OCI-LY3 (cell line): ENCODE measurements around the gene PRKAG3.

Source experiments
- EZH2phosphoT487 ChIP-seq: fragments of 200-600 bp; shearing (Covaris generic); IDR thresholded peaks from 2 replicates; pipeline ENCODE4 v1.6.1; 2018; ENCODE audit warnings: antibody characterized with exemption, mixed run types, low read depth
- TF ChIP-seq, protein P1 (sequence below): fragments of 200-600, 300-600 bp; sonication (generic); IDR thresholded peaks from 2 replicates; pipeline ENCODE4 v1.5.1; 2014; ENCODE audit warnings: antibody characterized with exemption, low read length, low read depth

DNA sequence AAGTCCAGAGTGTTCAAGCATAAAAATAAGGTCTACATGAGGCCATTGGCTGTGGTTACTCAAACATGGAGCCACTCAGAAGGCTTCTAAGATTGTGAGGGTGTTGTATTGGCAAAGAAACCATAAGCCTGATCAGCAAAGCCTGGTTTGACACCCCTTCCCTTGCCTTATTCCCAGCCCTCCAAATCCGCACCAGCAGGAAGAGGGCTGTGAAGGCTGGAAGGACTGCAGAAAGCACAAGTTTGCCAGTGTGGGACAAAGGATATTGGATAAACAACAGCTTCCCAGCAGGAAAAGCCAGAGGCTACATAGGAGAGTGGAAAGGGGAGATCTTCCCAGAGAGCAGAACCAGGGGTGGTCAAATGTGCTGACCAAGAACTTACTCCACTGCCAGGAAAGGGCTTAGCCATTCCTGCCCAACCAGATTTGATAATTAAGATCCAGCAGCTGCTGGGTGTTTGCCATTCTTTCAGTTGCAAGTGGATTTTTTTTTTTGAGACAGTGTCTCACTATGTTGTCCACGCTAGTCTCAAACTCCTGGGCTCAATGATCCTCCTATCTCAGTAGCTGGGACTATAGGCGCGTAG, 1.5 kb upstream of the PRKAG3 start:
- TF ChIP-seq, protein P1, sequence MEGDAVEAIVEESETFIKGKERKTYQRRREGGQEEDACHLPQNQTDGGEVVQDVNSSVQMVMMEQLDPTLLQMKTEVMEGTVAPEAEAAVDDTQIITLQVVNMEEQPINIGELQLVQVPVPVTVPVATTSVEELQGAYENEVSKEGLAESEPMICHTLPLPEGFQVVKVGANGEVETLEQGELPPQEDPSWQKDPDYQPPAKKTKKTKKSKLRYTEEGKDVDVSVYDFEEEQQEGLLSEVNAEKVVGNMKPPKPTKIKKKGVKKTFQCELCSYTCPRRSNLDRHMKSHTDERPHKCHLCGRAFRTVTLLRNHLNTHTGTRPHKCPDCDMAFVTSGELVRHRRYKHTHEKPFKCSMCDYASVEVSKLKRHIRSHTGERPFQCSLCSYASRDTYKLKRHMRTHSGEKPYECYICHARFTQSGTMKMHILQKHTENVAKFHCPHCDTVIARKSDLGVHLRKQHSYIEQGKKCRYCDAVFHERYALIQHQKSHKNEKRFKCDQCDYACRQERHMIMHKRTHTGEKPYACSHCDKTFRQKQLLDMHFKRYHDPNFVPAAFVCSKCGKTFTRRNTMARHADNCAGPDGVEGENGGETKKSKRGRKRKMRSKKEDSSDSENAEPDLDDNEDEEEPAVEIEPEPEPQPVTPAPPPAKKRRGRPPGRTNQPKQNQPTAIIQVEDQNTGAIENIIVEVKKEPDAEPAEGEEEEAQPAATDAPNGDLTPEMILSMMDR, result no peak
- no peak for TF ChIP-seq EZH2phosphoT487
